Chondrocyte (in vitro differentiated cells): ENCODE measurements around the gene GRIP2. TPM values are rescaled to one million over a fixed set of nuclear protein-coding genes. Genes with fewer than 3 reads are reported as not detected.

ENCODE experiments used
- DNase-seq: peaks from one replicate; pipeline ENCODE4 v3.0.0; 2021; ENCODE audit warnings: mixed read lengths, low spot score
- H3K27ac Mint-ChIP-seq: one replicate; pipeline ENCODE4 v1.8.0; 2021; ENCODE audit warnings: mild to moderate bottlenecking, moderate library complexity, mixed read lengths; ENCODE audit not compliant: unreplicated experiment
- H3K27me3 Mint-ChIP-seq: 2 replicates; pipeline ENCODE4 v1.8.0; 2021; ENCODE audit warnings: low read depth, mixed read lengths
- H3K36me3 Mint-ChIP-seq: 2 replicates; pipeline ENCODE4 v1.8.0; 2021; ENCODE audit warnings: low read depth, mixed read lengths
- H3K4me1 Mint-ChIP-seq: 2 replicates; pipeline ENCODE4 v1.8.0; 2021; ENCODE audit warnings: low read depth, mild to moderate bottlenecking, mixed read lengths
- H3K4me3 Mint-ChIP-seq: one replicate; pipeline ENCODE4 v1.8.0; 2021; ENCODE audit warnings: mild to moderate bottlenecking, moderate library complexity, mixed read lengths; ENCODE audit not compliant: unreplicated experiment
- H3K9me3 Mint-ChIP-seq: 2 replicates; pipeline ENCODE4 v1.8.0; 2021; ENCODE audit warnings: low read depth, mixed read lengths
- CTCF ChIP-seq: fragments of 200-600 bp; sonication (generic); IDR thresholded peaks from 2 replicates; pipeline ENCODE4 v1.5.0; 2021; ENCODE audit warnings: antibody characterized with exemption, mild to moderate bottlenecking, moderate library complexity
- total RNA-seq: library from RNA; stranded (reverse); gene quantifications from 3 replicates; pipeline ENCODE4 v1.2.1, GENCODE V29; 2021

Gene GRIP2
- total RNA-seq, 1 donor from 2014 or later: 0.20 TPM

- peaks cover 8% of the 10 kb centered on the region for H3K27me3 Mint-ChIP-seq
- H3K27ac Mint-ChIP-seq: no peak overlapping the region
- H3K36me3 Mint-ChIP-seq: peaks cover 8% of the 10 kb centered on the region
- peaks cover 23% of the 10 kb centered on the region for H3K9me3 Mint-ChIP-seq
- DNase-seq: no peak
- TF ChIP-seq CTCF: no peak
- H3K4me1 Mint-ChIP-seq: peaks cover 2% of the 10 kb centered on the region
- H3K4me3 Mint-ChIP-seq: no peak overlapping the region
These were observed 34.9 kb downstream of the GRIP2 start for GRCh38 chr3:14505001-14505802.

- Mint-ChIP-seq H3K27me3 (peaks cover 11% of the 10 kb centered on the region), H3K4me3 (no peak overlapping the region), H3K36me3 (peaks cover 11% of the 10 kb centered on the region), H3K4me1 (no peaks in the 10 kb centered on the region), H3K27ac (no peak overlapping the region), H3K9me3 (peaks cover 33% of the 10 kb centered on the region)
- no peak for TF ChIP-seq CTCF
- DNase-seq: no peak
These were observed 36.5 kb downstream of the GRIP2 start for GRCh38 chr3:14503706-14504065.

DNA sequence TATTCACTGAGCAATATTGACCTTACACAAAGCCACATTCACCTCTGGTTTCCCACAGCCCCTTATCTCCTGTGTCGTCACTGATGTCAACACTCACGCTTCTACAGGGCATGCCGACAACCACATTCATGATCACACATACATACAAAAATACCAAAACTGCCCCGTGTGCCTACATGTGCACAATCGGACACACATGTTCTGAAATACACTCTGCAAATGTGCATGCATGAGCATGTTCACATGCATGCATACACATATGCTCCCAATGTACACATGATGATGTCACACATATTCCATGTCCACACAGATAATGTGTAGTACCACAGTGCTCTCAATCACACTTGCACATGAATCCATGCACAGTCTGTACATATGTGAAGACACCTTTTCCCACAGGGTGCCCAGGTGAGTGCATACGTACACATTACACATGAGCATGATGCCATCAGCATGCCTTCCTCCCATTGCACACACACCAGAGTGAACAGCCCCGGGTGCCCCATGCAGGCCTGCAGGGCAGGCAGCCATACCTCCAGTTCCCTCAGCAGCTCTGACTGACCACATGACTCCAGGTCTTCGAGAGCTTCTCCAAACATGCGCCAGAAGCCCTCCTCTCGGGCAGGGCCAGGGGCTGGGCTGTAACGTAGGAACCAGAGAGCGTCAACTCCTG is 37.0 kb downstream of the GRIP2 start:
- Mint-ChIP-seq H3K4me1 (no peaks in the 10 kb centered on the region), H3K4me3 (no peak overlapping the region), H3K9me3 (peaks cover 33% of the 10 kb centered on the region), H3K27ac (no peak overlapping the region), H3K36me3 (peaks cover 11% of the 10 kb centered on the region), H3K27me3 (peaks cover 11% of the 10 kb centered on the region)
- DNase-seq: no peak
- no peak for TF ChIP-seq CTCF

- Mint-ChIP-seq H3K27me3 (peaks cover 15% of the 10 kb centered on the region), H3K4me3 (no peak overlapping the region), H3K27ac (no peak overlapping the region), H3K9me3 (peaks cover 33% of the 10 kb centered on the region), H3K36me3 (peaks cover 11% of the 10 kb centered on the region), H3K4me1 (no peaks in the 10 kb centered on the region)
- no peak for DNase-seq
- TF ChIP-seq CTCF: no peak
These were observed 37.7 kb downstream of the GRIP2 start for GRCh38 chr3:14502472-14502871.

GRCh38 chr3:14497321-14497720 is 42.8 kb downstream of the GRIP2 start:
- peaks cover 5% of the 10 kb centered on the region for H3K36me3 Mint-ChIP-seq
- TF ChIP-seq CTCF: no peak
- peak; percentile 53 for DNase-seq
- peaks cover 23% of the 10 kb centered on the region for H3K9me3 Mint-ChIP-seq
- no peak overlapping the region for H3K4me3 Mint-ChIP-seq
- no peak overlapping the region for H3K27ac Mint-ChIP-seq
- H3K4me1 Mint-ChIP-seq: no peaks in the 10 kb centered on the region
- peaks cover 15% of the 10 kb centered on the region for H3K27me3 Mint-ChIP-seq
